ENCODE data around the gene HDAC9.
"Not testable (repeated sequence)": the region's sequence is repeated elsewhere in the genome, so short reads cannot be mapped to it uniquely, and the experiment has no call there.

HDAC9 gene

DNA sequence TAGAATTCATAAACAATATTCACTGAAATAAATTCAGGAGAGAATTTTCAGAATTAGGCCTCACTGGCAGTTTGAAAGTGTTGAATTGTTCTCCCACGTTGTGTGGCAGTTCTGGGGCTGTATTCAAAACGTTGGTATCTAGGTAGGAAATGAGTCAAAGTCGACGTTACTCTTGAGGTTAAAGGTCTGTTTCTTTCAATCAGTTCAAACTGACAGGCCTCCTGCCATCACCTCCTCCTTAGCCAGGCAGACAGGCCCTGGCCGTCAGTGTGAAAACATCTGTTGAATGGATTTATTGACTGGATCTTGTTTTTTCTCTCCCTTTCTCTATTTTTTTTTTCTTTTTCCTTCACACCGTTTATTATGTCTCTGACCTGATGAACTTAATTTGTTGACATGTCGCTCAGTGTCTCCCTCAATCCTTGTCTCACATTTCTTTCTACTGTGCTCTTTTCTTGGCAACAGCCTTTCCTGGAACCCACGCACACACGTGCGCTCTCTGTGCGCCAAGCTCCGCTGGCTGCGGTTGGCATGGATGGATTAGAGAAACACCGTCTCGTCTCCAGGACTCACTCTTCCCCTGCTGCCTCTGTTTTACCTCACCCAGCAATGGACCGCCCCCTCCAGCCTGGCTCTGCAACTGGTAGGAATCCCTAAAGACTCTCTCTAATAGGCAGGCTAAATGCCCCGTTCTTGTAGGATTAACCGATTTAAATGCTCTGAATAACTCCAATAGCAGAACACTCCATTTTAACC lies 231.7 kb downstream of the HDAC9 start:
- DNase-seq (ENCODE audit: low spot score), result no peak

DNA sequence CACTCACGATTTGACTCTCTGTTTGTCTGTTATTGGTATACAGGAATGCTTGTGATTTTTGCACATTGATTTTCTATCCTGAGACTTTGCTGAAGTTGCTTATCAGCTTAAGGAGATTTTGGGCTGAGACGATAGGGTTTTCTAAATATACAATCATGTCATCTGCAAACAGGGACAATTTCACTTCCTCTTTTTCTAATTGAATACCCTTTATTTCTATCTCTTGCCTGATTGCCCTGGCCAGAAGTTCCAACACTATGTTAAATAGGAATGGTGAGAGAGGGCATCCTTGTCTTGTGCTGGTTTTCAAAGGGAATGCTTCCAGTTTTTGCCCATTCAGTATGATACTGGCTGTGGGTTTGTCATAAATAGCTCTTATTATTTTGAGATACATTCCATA lies 240.5 kb downstream of the HDAC9 start:
- DNase-seq (ENCODE audit: low spot score), result not testable (repeated sequence)

DNA sequence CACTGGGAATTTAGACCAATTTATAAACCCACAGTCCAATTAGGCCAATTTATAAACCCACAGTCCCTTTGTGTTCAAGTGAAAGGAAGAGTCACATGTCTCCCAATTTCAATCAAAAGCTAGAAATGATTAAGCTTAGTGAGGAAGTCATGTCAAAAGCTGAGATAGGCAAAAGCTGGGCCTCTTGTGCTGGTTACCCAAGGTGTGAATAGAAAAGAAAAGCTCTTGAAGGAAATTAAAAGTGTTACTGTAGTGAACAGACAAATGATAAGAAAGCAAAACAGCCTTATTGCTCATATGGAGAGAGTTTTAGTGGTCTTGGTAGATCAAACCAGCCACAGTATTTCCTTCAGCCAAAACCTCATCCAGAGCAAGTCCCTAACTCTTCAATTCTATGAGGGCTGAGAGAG lies 245.0 kb downstream of the HDAC9 start:
- peak; percentile 40 for DNase-seq (ENCODE audit: low spot score)

DNA sequence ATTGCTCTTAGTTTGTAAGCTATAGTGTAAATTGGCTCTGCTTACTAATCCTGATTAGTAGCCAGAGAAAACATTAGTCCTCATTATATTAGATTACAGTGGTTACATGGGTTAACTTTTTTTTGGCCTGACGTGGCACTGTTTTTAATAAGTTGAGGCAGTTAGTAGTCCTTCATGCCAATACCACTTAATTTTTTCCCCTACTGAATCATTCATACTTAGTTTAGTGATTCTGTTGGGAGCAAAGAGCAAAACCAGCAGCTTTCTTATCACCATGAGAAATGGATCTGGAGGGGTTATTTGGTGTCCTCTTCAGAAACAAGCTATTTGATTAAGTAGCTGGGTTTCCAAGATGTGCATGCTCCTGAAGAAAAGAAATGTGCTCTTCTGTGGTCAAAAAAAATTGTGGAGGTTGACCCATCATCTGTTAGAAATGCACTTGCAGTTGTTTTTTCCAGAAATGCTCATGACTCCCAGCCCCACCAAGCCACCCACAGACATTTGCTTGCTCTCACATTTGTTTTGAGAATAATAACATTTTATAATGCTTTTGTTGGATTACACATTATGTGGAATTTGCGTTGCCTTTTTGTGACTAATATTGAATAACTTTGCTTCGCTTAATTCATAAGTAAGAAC lies 258.5 kb downstream of the HDAC9 start:
- DNase-seq (ENCODE audit: low spot score), result no peak

DNA sequence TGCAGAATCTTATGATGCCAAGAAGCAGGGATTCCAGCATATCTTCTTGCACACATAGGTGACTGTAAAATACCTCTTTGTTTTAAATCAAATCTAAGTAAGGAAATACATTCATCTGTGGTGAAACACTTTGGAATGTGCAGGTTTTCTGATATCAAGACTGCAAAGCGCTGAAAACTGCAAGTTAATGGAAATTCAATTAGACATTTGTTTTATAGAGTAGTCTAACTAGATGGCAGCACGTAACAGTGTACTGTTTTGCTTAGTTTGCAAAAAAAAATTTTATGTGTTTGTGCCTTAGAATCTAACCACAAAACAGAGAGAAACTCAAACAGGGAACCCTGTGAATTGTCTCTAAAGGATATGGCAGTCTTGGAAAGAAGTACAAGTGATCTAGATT lies 259.2 kb downstream of the HDAC9 start:
- no peak for DNase-seq (ENCODE audit: low spot score)

DNA sequence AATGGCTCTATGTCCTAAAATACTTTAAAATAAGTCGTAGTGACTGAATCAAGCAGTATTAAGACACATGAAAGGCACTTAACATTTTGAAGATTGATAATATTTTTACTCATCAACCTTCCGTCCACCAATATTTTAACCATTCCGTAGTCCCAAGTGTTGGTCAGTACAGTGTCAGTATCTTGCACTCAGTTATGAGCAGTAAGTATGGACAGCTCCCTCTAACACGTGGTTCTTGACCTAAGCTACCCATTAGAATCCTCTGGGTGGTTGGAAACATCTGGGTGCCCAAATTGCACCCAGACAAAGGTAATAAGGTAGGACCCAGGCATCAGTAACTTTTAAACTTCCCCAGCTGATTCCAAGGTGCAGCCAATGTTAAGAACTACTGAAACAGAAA lies 260.2 kb downstream of the HDAC9 start:
- no peak for DNase-seq (ENCODE audit: low spot score)

DNA sequence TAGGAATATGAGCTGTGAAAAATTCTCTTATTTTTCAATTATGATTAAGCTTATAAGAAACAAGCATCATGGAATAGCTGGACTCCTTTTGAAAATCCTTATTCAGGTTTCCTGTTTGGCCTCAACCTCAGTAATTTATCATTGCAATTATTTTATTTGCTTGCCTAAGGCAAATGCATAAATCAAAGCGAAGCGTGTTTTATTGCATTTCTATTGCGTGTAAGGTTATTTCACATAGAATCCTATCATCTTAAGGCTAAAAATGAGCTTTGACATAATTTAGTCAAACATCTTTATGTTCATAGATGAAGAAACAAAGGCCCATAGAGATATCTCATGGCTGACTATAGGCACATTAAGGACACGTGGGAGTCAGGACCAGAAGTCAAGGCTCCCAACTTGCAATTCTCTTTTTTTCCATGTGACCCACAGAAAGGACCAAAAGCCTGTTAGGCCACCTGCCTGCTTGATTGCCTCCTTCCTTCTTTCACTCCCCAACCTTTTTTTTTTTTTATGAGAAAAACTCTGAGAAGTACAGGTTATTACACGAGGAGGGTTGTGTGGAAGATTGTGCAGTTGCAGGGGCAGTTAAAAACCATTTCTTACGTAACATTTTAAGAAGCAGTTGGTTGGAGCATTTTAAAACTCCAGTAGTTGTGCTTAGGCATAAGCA lies 261.0 kb downstream of the HDAC9 start:
- DNase-seq (ENCODE audit: low spot score), result no peak

DNA sequence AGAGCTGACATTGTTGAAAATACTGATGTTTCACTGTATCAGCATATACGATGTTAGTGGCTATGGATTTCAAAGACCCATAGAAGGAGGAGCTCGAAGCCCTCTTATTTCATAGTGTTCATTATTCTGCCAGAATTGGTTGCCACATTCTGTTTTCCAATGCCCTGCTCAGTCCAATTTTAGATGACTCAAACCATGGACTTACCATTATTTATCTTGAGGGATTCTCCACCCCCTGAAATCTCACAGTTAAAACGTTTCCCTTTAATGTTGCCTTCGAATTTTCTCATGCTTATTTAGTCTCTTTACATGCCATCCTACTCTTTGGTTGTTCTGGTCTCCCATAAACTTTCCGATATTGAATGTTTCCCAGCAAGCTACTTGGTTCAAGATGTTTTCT lies 264.5 kb downstream of the HDAC9 start:
- no peak for DNase-seq (ENCODE audit: low spot score)

DNA sequence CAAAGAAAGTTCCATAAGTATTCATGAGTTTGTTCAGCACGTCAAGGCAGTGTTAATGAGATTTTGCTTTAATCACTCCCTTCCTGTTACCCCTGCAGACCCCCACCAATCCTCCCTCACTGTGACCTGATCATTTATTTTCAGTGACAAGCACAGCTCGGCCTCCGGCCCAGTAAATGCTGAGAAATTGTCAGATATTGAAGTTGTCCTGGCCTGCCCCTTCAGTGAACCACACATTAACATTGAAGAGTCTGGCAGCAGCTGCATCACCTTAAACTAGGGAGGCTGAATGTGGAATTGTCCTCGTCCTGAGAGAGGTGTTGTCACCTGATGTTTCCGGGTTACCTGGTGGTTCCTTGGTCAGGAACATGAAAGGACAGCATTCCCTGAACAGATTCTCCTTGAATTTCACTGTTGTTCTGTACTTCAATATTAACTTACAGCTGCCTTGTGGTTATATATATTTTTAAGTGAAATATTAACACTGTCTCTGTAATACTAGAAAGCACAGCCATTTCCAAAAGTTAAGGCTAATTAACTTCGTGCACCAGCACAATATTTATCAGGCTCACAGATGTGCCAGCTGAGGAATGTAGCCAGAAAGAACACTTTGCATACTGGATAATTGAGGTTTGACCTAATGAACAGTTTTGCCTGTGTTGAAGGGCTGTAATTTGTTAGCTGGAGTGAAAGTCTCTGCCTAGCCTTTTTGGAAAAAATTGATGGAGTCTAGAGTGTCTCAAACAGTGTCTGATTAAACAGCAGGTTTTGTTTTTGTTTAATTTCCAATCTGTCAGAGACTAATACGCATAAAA lies 265.3 kb downstream of the HDAC9 start:
- DNase-seq (ENCODE audit: low spot score), result no peak

DNA sequence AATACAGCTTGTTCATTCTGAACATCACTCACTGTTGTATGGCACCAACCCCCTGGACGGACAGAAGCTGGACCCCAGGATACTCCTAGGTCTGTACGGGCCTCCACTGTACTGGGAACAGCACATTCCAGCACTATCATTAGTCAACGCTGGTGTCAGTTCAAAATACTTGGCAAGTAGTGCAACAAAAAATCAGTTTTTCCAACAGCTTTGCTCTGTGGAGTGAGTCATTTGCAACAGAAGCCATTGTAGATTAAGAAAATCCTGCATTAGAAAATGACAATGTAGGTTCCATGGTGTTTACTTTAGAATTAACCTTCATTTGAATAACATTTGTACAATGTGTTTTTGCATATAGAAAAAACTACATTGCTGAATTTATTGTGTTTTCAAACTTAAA lies 266.6 kb downstream of the HDAC9 start:
- no peak for DNase-seq (ENCODE audit: low spot score)

DNA sequence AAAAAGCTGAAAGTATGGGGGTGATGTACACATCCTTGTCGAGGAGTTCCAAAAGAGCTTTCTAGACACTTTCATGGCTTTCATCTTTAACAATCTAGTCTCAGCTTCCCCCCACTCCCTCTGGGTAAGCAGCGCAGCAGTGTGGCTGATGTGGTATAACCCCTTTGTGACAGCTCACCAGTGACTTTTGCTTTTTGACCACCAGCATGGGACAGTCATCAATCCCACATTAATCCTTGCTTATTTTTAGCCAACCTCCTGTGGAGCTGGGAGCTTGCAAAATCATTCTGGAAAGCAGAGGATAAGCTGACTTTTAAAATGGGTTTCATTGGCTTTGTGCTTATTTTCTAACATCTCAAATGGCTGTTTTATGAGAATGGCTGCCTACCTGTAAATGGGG lies 272.7 kb downstream of the HDAC9 start:
- DNase-seq (ENCODE audit: low spot score), result no peak

DNA sequence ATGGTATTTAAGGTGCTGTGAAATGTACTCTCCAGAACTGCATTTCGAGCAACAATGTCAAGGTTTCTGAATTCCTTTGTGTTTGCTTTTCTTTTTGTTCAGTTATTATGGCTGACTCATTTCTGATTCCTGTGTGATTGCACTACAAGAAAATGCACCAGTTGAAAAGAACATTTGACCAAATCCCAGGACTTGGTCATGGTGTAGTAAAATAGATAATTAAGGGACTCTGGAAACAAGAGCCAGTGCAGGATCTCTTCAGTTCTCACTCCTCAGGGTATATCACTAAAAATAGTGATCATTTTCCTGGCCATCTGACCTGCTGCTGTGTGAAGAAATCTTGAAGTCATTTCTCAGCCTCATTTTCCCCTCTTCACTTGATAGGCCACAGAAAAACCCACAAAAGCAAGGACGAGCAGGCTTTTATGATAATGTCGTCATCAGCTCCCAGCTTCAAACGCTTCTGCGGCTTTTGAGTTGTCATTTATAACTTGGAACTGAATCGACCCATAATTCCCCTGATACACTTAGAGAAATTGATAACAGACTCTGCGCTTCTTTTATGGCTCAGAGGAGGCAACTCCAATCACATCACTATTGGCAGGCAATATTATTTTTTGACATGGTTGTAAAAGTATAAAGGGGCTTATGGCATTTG lies 274.7 kb downstream of the HDAC9 start:
- DNase-seq (ENCODE audit: low spot score), result no peak

DNA sequence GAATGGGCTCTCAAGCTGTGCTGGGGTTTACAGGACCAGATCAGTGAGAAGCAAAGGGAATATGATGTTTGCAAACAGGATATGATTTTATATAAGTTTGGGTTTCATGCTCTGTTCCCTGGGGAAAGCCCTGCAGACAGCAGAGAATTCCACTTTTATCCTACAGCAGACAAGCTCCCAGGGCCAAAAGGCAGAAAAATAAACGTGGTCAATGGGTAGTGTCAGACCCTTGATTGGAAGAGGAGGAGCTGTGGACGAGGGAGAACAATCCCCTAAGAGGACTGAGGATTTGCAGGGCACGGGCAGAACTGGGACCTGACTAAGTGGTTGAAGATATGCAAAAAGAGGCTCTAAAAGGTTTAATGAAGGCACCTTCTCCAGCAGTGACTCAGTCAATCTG lies 275.3 kb downstream of the HDAC9 start:
- no peak for DNase-seq (ENCODE audit: low spot score)

DNA sequence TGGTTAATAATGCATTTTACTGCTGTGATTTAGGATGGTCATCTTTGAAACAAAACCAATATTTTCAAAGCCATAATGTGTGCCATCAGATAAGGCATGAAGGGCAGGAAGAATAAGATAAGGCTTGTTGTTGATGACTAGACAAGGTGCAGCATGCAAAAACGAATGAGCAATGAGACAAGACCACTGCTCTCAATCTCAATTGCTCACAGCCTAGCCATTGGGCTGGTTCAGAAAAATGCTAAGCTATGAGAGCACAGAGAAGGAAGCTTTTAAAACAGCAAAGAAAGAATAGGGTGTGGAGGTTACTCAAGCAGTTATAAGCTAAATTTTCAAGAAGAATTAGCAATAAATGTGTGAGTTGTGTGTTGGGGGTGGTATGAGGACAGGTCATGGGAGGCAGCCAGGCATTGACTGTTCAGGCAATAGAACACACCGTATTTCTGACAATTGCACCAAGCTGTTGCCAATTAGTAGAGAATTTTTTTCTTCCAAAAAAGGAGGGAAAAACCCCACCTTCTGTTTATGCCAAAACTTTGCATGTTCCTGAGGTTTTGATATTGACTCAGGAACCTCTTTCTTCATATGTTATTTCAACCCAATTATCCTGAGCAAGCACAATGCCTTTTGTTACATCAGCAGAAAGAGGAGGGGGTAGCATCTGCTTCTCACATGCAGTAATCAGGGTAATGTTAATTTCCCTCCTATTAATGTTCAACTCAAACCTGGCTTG lies 276.5 kb downstream of the HDAC9 start:
- DNase-seq (ENCODE audit: low spot score), result no peak

DNA sequence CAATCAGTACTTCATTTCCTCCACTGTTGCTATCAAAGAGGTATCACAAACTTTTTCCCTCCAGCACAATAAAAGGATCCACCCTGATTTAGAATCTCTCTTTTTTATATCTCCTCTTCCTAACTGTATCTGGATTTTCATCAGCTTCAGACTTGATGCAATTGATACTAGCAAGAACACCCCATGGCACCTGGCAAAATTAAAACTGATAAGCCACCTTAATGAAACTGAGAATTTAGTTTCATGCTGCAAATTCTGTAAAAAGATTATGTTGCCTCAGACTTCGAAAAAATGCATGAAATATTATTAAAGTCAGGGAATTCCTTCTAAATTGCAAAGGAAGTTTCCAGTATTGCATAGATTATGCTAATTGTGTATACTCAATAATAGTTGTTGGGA lies 277.0 kb downstream of the HDAC9 start:
- no peak for DNase-seq (ENCODE audit: low spot score)

DNA sequence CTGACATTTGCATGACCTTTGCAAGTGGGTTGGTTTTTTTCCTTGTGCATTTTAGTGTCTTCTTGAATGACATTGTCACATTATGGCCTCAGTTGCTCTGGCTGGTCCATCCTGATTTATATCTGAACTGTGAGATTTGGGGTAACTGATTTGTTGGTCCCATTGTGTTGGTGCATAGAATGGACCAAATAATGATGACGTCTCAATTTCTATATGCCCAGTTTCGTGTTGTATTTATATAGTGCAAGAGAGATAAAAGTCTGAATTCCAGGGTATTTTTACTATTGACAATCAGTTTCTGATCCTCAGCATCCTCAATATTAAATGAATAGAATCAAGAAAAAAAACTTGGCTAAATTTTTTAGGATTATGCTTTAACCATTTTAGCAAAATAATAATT lies 281.8 kb downstream of the HDAC9 start:
- DNase-seq (ENCODE audit: low spot score), result no peak

DNA sequence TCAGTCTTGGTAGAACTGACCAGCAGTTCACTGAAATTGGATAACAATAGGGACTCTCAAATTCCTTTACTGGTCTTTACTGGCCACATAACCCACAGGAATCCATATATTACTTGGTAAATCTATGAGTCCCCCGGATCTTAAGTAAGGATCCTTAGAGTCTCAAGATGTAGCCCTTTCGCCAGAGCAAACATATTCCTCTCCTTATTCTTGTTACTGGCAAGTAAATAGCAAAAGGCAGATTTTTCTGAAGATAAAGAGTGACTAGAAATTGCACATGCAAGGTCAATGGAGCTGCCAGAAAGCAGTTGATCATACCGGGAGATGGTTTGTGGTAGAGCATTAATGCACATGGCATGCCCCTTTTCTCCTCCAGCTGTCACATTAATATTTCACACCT lies 283.0 kb downstream of the HDAC9 start:
- no peak for DNase-seq (ENCODE audit: low spot score)

DNA sequence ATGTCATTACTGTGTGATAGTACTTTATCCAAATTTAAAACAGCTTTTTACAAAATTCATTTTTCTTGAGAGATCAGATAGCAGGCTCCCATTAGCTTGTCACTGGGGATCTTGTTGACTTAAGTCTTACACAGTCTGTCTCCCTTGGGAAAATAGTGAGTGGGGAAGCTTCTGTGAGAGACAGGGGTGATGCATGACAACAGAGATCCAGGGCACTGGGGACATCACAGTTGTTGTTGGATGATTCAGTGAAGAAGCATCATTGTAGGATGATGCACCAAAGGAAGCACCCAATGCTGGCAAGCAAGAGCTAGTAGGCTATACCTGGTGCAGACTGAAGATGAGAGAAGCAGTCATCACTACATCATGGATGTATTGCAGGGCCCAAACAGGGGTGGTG lies 284.7 kb downstream of the HDAC9 start:
- DNase-seq (ENCODE audit: low spot score), result no peak

DNA sequence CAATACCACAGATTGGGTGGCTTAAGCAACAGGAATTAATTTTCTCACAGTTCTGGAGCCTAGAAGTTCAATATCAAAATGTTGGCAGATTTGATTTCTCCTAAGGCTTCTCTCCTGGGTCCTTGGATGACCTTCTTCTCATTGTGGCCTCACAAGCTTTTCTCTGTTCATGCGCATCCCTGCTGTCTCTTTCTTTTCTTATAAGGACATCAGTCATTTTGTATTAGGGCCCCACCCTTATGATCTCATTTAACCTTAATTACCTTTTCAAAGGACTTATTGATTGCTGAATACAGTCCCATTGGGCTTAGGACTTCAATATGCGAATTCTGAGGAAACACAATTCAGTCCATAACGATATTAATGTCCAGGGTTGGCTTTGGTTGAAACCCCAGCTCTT lies 285.4 kb downstream of the HDAC9 start:
- DNase-seq (ENCODE audit: low spot score), result no peak

DNA sequence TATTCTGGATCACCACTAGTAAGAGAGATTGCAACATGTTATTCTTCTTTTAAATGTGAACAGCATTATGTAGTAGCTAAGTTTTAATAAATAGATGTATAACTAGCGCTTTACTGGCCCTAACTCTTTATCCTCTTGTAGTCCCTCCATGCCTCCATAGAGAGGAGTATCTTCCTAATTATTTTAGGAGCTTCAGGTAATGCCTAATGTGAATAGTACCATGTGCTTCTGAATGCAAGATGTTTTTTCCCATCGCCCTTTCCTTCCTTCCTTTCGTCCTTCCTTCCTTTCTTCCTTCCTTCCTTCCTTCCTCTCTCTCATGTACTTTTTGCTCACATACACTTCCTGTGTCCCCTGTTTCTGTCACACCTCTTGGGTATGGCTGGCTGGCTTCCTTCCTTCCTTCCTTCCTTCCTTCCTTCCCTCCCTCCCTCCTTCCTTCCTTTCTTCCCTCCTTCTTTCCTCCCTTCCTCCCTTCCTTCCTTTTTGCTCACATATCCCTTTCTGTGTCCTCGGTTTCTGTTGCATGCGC lies 290.7 kb downstream of the HDAC9 start:
- DNase-seq (ENCODE audit: low spot score), result no peak

DNA sequence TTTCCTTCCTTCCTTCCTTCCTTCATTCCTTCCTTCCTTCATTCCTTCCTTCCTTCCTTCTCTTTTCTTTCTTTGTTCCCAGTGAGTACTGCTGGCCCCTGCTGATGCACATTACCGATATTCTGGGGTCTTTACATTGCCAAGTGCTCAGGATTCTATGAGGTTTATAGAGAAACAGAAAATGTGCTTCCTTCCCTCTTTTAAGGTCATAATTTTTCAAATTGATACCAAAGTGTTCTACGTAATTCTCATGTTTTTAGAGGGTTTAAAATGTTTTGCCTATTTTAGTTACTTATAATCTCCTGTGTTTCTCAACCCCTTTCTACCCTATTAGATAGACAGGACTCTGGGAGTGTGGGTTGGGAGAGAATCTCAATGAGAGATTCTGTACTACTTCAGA lies 291.2 kb downstream of the HDAC9 start:
- DNase-seq (ENCODE audit: low spot score), result no peak

Data from activated CD4-positive, alpha-beta T cell treated with anti-CD3 and anti-CD28 coated beads, Interleukin-2, Interleukin-4, amounts not matched to agents 100 ng/mL and 50 ng/mL, durations not matched to agents 16 hours and 8 hours (primary cell).